HCT116 (cell line): ENCODE data around the gene C19orf38. TPM values are rescaled to one million over a fixed set of nuclear protein-coding genes. Genes with fewer than 3 reads are reported as not detected.

Experiments used
- ATAC-seq: fragments of 200-7000 bp; cut with Tn5 transposase; 2 replicates; pipeline ENCODE4 v1.9.1; 2020; ENCODE audit warnings: mild to moderate bottlenecking, moderate library complexity
- BruUV-seq: library from RNA; stranded (reverse); fragments of 400-500 nt; replicated peaks from 2 replicates; lab custom pipeline; 2021; lab: Mats Ljungman, UMichigan
- CTCF ChIA-PET: fragments of 300-600 bp; sonication (Branson Sonifier 250); formaldehyde crosslinking; loops from one replicate; lab custom pipeline; 2021; ENCODE audit warnings: antibody characterized with exemption; lab: Charles Lee
- POLR2A ChIA-PET: fragments of 300-600, 350-600 bp; sonication (Branson Sonifier 250); formaldehyde crosslinking; loops from one replicate; lab custom pipeline; 2021; ENCODE audit warnings: antibody characterized with exemption; lab: Charles Lee
- RAD21 ChIA-PET, 2 experiments: fragments of 300-600 bp; sonication (Branson Sonifier 250); formaldehyde crosslinking; loops; one replicate each; lab custom pipeline; 2023; ENCODE audit warnings: low total read pairs in 2 of 2; ENCODE audit not compliant: uncharacterized antibody in 2 of 2, unreplicated experiment in 2 of 2, low non-redundant PET in 1 of 2; lab: Charles Lee
- DNase-seq: peaks from one replicate; pipeline ENCODE4 v3.0.0-alpha.2; 2010; ENCODE audit warnings: low read depth, low spot score
- H2AFZ ChIP-seq: fragments of 200-600 bp; shearing (Covaris generic), sonication (generic); 2 replicates; pipeline ENCODE4 v1.6.1; 2017; ENCODE audit warnings: low read depth, mixed run types, mixed read lengths, antibody characterized with exemption, low read length; ENCODE audit not compliant: poor library complexity, severe bottlenecking
- H3K27ac ChIP-seq: 2 replicates; pipeline ENCODE4 v1.5.1; 2012; ENCODE audit warnings: low read depth, low read length
- H3K27me3 ChIP-seq: fragments of 200-600 bp; sonication (generic); 2 replicates; pipeline ENCODE4 v1.6.1; 2016; ENCODE audit warnings: mixed run types, low read length, mixed read lengths; ENCODE audit not compliant: insufficient read depth
- H3K36me3 ChIP-seq, 2 experiments: fragments of 200-500 bp in 1 of 2; fragments of 200-600 bp in 1 of 2; sonication (Bioruptor generic) in 1 of 2; sonication (generic) in 1 of 2; 2 replicates each; pipeline versions ENCODE4 v1.5.1 to v1.6.1; 2014 to 2016; ENCODE audit warnings: low read length in 2 of 2, inconsistent platforms in 1 of 2, mixed read lengths in 1 of 2, mixed run types in 1 of 2; ENCODE audit not compliant: insufficient read depth in 2 of 2, control insufficient read depth in 1 of 2
- H3K4me1 ChIP-seq, 2 experiments: fragments of 200-600 bp in 1 of 2; sonication (generic) in 1 of 2; 2 replicates each; pipeline versions ENCODE4 v1.5.1 to v1.6.1; 2012 to 2017; ENCODE audit warnings: low read length in 2 of 2, inconsistent platforms in 1 of 2, mild to moderate bottlenecking in 1 of 2, mixed read lengths in 1 of 2, mixed run types in 1 of 2, moderate library complexity in 1 of 2; ENCODE audit not compliant: insufficient read depth in 2 of 2, control insufficient read depth in 1 of 2
- H3K4me2 ChIP-seq: fragments of 200-600 bp; sonication (generic); 2 replicates; pipeline ENCODE4 v1.6.1; 2017; ENCODE audit warnings: mixed run types, low read length, mixed read lengths
- H3K4me3 ChIP-seq, 2 experiments: fragments of 200-600 bp in 1 of 2; sonication (generic) in 1 of 2; replicated peaks in 1 of 2; 2 replicates each; pipeline ENCODE4 v1.5.1; 2011 to 2016; ENCODE audit warnings: low read length in 2 of 2, control low read depth in 1 of 2, low read depth in 1 of 2, mild to moderate bottlenecking in 1 of 2, mixed read lengths in 1 of 2, mixed run types in 1 of 2
- H3K79me2 ChIP-seq: fragments of 200-600 bp; sonication (generic); 2 replicates; pipeline ENCODE4 v1.6.1; 2017; ENCODE audit warnings: mild to moderate bottlenecking, mixed run types, low read length, moderate library complexity, mixed read lengths; ENCODE audit not compliant: insufficient read depth
- H3K9ac ChIP-seq: fragments of 200-600 bp; sonication (generic); 2 replicates; pipeline ENCODE4 v1.6.1; 2016; ENCODE audit warnings: low read length, mixed read lengths
- H3K9me2 ChIP-seq: fragments of 200-600 bp; sonication (generic), shearing (Covaris generic); 2 replicates; pipeline ENCODE4 v1.6.1; 2017; ENCODE audit warnings: mixed run types, mild to moderate bottlenecking, moderate library complexity; ENCODE audit not compliant: insufficient read depth
- H3K9me3 ChIP-seq, 2 experiments: fragments of 200-500 bp in 1 of 2; fragments of 200-600 bp in 1 of 2; sonication (Bioruptor generic) in 1 of 2; sonication (generic) in 1 of 2; 2 replicates each; pipeline ENCODE4 v1.6.1; 2014 to 2017; ENCODE audit warnings: low read length in 2 of 2, mixed read lengths in 2 of 2, inconsistent platforms in 1 of 2, low read depth in 1 of 2, mild to moderate bottlenecking in 1 of 2, mixed run types in 1 of 2, moderate library complexity in 1 of 2; ENCODE audit not compliant: control insufficient read depth in 1 of 2, insufficient read depth in 1 of 2
- H4K20me1 ChIP-seq: fragments of 200-600 bp; sonication (generic), shearing (Covaris generic); 2 replicates; pipeline ENCODE4 v1.6.1; 2017; ENCODE audit warnings: mixed run types, mild to moderate bottlenecking, moderate library complexity; ENCODE audit not compliant: insufficient read depth
- CEBPB ChIP-seq: IDR thresholded peaks from 2 replicates; pipeline ENCODE4 v1.6.1; 2012; ENCODE audit warnings: low read depth
- ELF1 ChIP-seq: IDR thresholded peaks from 2 replicates; pipeline ENCODE4 v1.6.1; 2012; ENCODE audit warnings: low read depth, borderline replicate concordance
- FOSL1 ChIP-seq: IDR thresholded peaks from 2 replicates; pipeline ENCODE4 v1.6.1; 2012; ENCODE audit warnings: low read depth
- REST ChIP-seq: IDR thresholded peaks from 2 replicates; pipeline ENCODE4 v1.6.1; 2012; ENCODE audit warnings: low read depth
- YY1 ChIP-seq: IDR thresholded peaks from 2 replicates; pipeline ENCODE4 v1.6.1; 2011; ENCODE audit warnings: low read length, low read depth, moderate library complexity, mild to moderate bottlenecking; ENCODE audit not compliant: insufficient replicate concordance; ENCODE audit errors: extremely low read depth
- ZBTB33 ChIP-seq: IDR thresholded peaks from 2 replicates; pipeline ENCODE4 v1.6.1; 2011; ENCODE audit warnings: mild to moderate bottlenecking, low read length, moderate library complexity; ENCODE audit not compliant: insufficient replicate concordance; ENCODE audit errors: extremely low read depth
- ZFX ChIP-seq: fragments of 450-650 bp; IDR thresholded peaks from 2 replicates; pipeline ENCODE4 v1.6.1; 2017
- ZNF274 ChIP-seq: fragments of 200-500 bp; sonication (Bioruptor generic); IDR thresholded peaks from 2 replicates; pipeline ENCODE4 v1.6.1; 2014; ENCODE audit warnings: mild to moderate bottlenecking, low read depth, low read length, inconsistent platforms
- intact Hi-C: fragments of 100-400 bp; cut with micrococcal nuclease; formaldehyde crosslinking; loops from 2 replicates; pipeline ENCODE4 v1.10.0; 2022
- total RNA-seq: library from RNA; stranded (reverse); gene quantifications from one replicate; pipeline ENCODE4 v1.2.1, GENCODE V29; 2021; ENCODE audit not compliant: unreplicated experiment

The C19orf38 gene
- total RNA-seq, 1 experiment from 2014 or later = 0.74 TPM

GRCh38 chr19:10908380-10908960, 60.3 kb downstream of the C19orf38 start:
- Histone ChIP-seq H3K9me2 (no peaks in the 10 kb centered on the region), H3K4me1 (peaks cover 0 to 6% of the 10 kb centered on the region in 2 experiments; a peak in 3 of 4 replicates), H3K4me2 (no peak overlapping the region), H3K79me2 (peaks cover 15% of the 10 kb centered on the region; the same call in 1 of the 2 replicates), H4K20me1 (no peaks in the 10 kb centered on the region), H3K36me3 (peaks cover 16 to 24% of the 10 kb centered on the region in 2 experiments; a peak in 3 of 4 replicates), H3K27me3 (no peaks in the 10 kb centered on the region), H3K9me3 (no peaks in the 10 kb centered on the region), H3K4me3 (no peak overlapping the region), H3K27ac (no peak overlapping the region), H3K9ac (no peak overlapping the region), H2AFZ (no peak overlapping the region)
- ATAC-seq (no peak), DNase-seq (no peak)
- ChIA-PET RAD21 (no interaction called here), CTCF (no interaction called here), POLR2A (no interaction called here)
- intact Hi-C loops = no loop called here
- no TSS peak for BruUV-seq
- no peak for TF ChIP-seq FOSL1
- TF ChIP-seq ZBTB33 = no peak
- TF ChIP-seq ZFX = no peak
- no peak for TF ChIP-seq ZNF274
- TF ChIP-seq CEBPB = no peak
- no peak for TF ChIP-seq ELF1
- no peak for TF ChIP-seq YY1
- no peak for TF ChIP-seq REST
